ENCODE results near the gene JUP.
A peak's percentile ranks its signal among the peaks of the same experiment; 100 is the strongest.

JUP gene

DNA sequence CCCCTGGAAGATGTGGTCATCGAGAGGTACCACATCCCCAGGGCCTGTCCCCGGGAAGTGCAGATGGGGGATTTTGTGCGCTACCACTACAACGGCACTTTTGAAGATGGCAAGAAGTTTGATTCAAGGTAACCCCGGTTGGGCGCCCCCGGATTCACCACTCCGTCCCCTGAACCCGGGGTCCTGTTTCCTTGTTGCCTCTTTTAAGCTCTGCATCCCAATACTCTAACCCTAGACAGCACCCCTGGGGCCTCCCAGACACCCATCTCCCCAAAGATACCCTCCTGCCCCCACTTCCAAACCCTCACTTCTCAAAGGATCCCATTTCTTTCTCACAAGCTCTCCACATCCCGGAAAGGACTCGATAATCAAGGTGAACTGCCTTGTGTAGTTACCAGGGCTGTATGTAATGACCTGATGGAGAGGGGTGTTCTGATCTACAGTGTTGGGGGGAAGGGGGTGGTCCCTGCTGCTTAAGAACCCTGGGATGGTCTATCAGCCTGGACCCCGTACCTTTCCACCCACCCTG is 26.7 kb upstream of the JUP start:
- peak overlapping the region; percentile 87 for H3K27ac ChIP-seq

DNA sequence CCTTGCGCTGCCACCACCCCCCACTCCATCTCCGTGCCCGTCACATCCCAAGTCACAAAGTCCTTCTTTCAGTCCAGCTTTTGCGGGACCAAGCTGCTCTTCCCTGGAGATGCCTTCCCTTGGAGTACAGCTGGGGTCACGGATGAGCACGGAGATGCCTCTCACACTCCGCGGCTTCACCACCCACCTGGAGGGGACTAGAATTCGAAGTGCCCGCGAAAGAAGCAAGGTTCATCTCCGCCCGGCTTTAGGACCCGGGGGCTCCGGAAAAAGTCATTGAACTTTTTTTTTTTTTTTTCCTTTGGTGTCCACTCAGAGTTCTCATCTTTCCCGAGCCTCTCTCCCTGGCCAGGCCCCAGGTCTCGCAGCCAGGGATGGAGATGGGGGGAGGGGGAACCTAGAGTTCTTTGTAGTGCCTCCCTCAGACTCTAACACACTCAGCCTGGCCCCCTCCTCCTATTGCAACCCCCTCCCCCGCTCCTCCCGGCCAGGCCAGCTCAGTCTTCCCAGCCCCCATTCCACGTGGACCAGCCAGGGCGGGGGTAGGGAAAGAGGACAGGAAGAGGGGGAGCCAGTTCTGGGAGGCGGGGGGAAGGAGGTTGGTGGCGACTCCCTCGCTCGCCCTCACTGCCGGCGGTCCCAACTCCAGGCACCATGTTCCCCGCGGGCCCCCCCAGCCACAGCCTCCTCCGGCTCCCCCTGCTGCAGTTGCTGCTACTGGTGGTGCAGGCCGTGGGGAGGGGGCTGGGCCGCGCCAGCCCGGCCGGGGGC is 26.1 kb upstream of the JUP start, which contains the start of gene FKBP10:
Gene FKBP10 (plus strand): TSS at position 624 of the 771 bp plus-strand sequence. CDS start 31 bp downstream, at position 655.
- TF ChIP-seq, protein P1, sequence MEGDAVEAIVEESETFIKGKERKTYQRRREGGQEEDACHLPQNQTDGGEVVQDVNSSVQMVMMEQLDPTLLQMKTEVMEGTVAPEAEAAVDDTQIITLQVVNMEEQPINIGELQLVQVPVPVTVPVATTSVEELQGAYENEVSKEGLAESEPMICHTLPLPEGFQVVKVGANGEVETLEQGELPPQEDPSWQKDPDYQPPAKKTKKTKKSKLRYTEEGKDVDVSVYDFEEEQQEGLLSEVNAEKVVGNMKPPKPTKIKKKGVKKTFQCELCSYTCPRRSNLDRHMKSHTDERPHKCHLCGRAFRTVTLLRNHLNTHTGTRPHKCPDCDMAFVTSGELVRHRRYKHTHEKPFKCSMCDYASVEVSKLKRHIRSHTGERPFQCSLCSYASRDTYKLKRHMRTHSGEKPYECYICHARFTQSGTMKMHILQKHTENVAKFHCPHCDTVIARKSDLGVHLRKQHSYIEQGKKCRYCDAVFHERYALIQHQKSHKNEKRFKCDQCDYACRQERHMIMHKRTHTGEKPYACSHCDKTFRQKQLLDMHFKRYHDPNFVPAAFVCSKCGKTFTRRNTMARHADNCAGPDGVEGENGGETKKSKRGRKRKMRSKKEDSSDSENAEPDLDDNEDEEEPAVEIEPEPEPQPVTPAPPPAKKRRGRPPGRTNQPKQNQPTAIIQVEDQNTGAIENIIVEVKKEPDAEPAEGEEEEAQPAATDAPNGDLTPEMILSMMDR (conservative IDR thresholded peaks at IDR 0.05), result no peak
- H3K27ac ChIP-seq, result peak within 1 kb of the TSS; percentile 87

More for the DNA sequence above, 26.7 kb upstream of the JUP start:
- TF ChIP-seq, protein P1 (conservative IDR thresholded peaks at IDR 0.05), result no peak

GRCh38 chr17:41811549-41812380 is 25.3 kb upstream of the JUP start, which contains the start of gene P3H4:
TSS of gene P3H4 (minus strand) at chr17:41811949. CDS start at chr17:41811915, 34 bp downstream.
- TF ChIP-seq, protein P1 (conservative IDR thresholded peaks at IDR 0.05), result peak; percentile 75
- peak within 1 kb of the TSS; percentile 87 for H3K27ac ChIP-seq

GRCh38 chr17:41810659-41811548 is 24.4 kb upstream of the JUP start:
- peak overlapping the region; percentile 87 for H3K27ac ChIP-seq
- TF ChIP-seq, protein P1 (conservative IDR thresholded peaks at IDR 0.05), result no peak

DNA sequence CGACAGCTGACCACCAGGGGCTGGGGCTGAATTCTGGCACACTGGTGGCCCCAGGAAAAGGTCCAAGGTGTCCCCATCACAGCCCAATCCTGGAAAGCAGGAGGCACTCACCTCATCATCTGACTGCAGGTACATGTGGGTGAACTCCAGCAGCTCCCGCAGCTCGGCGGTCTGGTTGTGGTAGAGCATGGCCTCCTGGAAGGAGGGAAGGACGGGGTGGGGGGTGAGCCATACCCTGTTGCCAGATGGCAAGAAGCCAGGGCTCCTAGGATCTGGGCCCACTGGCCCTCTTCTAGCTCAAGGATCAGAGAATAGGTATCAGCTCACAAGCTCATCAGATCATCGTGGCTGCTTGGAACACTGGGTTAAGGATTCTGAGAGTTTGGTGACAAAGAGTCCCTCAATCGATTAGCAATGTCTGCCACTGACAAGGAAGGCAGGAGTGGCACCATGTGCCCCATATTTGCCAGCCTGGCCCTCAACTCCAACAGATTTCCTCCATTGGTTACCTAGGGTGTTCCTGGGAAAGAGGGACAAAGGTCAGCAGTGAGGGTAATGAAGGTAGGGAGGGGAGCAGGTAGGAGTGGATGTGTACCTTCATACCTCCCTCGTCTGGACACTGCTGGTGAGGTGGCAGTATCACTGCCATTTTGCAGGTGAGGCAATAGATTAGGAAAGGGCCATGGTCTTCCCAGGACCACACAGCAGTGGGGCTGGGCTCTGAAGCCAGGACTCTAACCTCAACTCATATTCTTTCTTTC is 20.4 kb upstream of the JUP start:
- no peak overlapping the region for H3K27ac ChIP-seq
- TF ChIP-seq, protein P1 (conservative IDR thresholded peaks at IDR 0.05), result no peak
